ENCODE results near the gene MASP1.

DNA sequence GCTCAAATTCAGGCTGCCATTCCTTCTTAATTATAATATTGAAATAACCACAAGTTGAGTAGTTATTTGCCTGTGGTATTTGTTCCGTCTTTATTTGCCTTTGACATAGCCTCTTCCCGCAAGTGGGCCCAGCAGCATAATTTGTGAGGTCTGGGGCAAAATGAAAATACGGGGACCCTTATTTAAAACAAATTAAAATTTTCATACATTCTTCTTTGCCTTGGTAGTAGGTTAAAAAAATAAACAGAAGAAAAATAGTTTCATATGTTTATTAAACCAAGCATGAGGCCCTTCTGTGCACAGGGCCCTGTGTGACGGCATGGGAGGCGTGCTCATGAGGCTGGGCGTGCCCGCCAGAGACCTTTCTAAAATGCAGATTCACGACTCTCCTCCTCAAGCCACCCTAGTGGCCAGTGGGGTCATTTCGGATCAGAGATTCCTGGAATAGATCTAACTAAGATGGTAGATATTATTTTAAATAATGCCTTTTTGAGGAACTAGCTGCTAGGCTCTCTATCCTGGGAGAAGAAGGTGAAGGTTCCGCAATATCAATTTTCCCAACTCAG lies 35.4 kb downstream of the MASP1 start:
- TF ChIP-seq, protein P1, sequence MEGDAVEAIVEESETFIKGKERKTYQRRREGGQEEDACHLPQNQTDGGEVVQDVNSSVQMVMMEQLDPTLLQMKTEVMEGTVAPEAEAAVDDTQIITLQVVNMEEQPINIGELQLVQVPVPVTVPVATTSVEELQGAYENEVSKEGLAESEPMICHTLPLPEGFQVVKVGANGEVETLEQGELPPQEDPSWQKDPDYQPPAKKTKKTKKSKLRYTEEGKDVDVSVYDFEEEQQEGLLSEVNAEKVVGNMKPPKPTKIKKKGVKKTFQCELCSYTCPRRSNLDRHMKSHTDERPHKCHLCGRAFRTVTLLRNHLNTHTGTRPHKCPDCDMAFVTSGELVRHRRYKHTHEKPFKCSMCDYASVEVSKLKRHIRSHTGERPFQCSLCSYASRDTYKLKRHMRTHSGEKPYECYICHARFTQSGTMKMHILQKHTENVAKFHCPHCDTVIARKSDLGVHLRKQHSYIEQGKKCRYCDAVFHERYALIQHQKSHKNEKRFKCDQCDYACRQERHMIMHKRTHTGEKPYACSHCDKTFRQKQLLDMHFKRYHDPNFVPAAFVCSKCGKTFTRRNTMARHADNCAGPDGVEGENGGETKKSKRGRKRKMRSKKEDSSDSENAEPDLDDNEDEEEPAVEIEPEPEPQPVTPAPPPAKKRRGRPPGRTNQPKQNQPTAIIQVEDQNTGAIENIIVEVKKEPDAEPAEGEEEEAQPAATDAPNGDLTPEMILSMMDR (conservative IDR thresholded peaks at IDR 0.05; ENCODE audit: low read depth, low read length) = no peak
- TF ChIP-seq RAD21 (IDR thresholded peaks at IDR 0.05; ENCODE audit: low read length) (no peak), POLR2A (IDR thresholded peaks at IDR 0.05; ENCODE audit: low read depth, low read length) (no peak), SMC3 (IDR thresholded peaks at IDR 0.05; ENCODE audit: low read depth, low read length) (no peak), MAFK (IDR thresholded peaks at IDR 0.05; ENCODE audit: low read depth, low read length) (no peak), FOS (IDR thresholded peaks at IDR 0.05; ENCODE audit: low read depth, low read length) (no peak)

Measured in IMR-90 (cell line).